IPS DF 4.7 (cell line): ENCODE measurements around the gene OR5K2.

Experiments used
- DNase-seq: peaks from one replicate; pipeline ENCODE4 v3.0.0-alpha.2; 2013; ENCODE audit warnings: low spot score; ENCODE audit errors: extremely low read depth

Gene OR5K2

DNA sequence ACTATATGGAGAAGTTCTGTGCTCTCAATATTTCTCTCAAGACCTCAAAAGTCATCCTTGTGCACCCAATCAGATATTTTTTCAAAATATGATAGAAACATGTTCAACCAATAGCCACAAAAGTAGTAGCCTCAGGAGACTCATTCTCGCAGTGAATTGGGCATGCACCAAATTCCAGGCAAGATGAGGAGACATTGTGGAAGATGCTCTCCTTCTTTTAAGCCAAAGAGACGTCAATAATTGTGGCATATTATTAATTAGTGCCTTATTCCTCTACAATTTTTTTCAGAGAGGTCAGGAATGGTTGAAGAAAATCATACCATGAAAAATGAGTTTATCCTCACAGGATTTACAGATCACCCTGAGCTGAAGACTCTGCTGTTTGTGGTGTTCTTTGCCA lies at the start of gene OR5K2:
OR5K2 (plus strand) TSS at position 301 of the 400 bp plus-strand sequence; CDS start at position 301, 0 bp downstream.
- no peak for DNase-seq

DNA sequence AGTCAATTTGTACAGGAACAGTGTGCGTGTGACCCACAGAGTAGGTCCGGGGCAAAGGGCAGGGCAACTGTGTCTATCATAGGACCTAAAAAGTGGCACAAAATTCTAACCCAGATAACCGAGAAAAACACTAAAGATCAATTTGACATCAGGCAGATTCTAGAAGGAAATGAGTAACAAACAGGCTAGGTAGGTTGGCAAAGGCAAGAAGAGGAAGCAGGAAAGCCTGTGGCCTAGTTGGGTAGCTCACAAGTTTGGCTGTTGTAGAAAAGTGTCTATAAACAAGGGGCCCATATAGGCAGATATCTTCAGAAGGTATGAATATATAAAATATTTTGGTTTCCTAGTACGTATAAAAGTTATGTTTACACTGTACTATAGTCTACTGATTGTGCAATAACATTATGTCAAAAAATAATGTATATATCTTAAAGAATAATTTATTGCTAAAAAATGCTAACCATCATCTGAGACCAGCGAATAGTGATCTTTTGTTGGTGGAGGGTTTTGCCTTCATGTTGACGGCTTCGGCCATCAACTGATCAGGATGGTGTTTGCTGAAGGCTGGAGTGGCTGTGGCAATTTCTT lies 47.8 kb upstream of the OR5K2 start:
- DNase-seq, result no peak

DNA sequence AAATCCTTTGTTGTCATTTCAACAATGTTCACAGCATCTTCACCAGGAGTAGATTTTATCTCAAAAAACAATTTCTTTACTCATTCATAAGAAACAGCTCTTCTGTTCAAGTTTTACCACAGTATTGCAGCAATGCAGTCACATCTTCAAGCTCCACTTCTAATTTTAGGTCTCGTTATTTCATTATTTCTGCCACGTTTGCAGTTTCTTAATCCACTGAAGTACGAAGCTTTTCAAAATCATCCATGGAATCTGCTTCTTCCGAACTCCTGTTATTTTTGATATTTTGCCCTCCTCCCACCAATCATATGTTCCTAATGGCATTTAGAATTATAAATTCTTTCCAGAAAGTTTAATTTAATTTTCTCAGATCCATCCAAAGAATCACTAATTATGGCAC lies 47.1 kb upstream of the OR5K2 start:
- no peak for DNase-seq

DNA sequence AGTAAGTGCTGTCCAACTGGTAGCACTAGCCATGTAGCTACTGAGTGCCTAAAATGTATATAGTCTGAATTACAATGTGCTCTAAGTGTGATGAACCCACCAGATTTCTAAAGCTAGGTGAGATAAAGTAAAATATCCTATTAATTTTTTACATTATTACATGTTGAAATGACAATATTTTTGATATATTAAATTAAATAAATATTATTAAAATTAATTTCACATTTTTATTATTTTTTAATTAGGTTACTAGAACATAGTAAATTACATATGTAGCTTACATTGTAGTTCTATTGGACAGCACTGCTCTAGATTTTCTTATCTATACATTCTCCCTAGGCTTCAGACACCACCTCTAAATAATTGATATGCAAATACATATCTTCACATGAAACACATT lies 43.7 kb upstream of the OR5K2 start:
- no peak for DNase-seq

DNA sequence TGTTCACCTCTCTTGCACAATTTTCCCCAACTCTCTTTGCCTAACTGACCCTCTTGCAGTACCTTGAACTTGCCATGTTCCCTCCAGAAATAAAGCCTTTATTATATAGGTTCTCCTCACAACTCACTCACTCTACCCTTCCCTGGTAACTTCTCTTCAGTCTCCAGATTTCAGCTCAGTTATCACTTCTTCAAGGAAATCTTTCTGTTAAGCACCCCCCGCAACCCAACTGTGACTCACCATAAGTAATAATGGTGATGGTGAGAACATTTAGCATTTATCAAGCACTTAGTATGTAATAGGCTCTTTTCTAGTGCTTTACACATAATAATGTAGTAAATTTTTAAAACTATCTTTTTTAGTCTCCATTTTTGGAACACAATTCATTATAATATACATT lies 42.6 kb upstream of the OR5K2 start:
- no peak for DNase-seq

DNA sequence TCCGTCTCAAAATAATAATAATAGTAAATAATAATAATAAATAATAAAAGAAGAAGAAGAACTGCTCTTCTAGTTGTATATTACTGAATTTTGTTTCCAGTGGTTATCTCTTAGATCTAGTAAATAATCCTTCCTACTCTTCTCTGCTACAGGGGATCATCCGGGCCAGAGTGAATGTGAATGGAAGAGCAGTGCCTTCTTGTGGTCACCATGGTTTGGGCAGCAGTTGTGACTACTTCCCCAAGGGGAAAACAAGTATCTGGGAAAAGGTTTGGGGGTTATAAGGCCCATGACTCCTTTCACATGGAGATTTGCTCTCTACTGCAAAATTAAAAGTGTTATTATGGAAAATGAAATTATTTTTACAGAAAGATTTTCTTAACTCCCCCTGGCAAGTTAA lies 39.9 kb upstream of the OR5K2 start:
- no peak for DNase-seq

DNA sequence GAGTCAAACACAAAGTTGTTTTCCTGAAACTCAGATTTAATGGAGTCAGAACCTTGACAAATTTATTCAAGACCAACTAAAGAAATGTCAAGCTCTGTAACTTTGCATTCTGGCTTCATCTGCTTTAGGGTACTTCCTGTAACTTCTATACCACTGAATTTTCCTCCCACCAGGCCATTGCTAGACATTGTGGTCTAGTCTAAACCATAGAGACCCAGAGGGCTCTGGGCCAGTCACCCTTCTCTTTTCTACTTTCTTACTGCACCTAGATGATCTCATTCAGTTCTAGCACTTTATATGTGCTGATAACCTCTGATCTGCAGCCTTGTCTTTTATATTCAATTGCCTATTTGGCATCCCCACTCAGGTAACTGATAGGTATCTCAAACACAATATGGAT lies 37.3 kb upstream of the OR5K2 start:
- DNase-seq, result no peak

DNA sequence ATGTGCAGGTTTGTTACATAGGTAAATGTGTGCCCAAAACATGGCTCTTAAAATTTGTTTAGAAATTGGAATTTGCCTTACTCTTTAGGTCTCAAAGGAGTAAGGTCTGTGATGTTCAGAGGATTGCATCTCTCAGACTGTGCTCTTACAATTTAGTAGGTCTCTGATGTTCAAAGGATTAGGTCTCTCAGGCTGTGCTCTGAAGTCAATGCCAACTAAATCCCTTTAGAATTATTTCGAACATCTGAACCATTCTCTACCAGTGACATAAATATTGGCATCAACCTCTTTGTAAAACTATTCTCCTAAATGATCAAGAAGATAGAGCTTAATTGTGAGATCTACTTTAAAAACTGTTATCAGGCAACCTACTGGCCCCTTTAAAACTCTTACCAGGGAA lies 34.6 kb upstream of the OR5K2 start, which contains the start of gene OR5K1:
OR5K1 (plus strand) TSS at position 301 of the 400 bp plus-strand sequence. CDS start 6,376 bp downstream, outside the sequence.
- DNase-seq, result no peak

DNA sequence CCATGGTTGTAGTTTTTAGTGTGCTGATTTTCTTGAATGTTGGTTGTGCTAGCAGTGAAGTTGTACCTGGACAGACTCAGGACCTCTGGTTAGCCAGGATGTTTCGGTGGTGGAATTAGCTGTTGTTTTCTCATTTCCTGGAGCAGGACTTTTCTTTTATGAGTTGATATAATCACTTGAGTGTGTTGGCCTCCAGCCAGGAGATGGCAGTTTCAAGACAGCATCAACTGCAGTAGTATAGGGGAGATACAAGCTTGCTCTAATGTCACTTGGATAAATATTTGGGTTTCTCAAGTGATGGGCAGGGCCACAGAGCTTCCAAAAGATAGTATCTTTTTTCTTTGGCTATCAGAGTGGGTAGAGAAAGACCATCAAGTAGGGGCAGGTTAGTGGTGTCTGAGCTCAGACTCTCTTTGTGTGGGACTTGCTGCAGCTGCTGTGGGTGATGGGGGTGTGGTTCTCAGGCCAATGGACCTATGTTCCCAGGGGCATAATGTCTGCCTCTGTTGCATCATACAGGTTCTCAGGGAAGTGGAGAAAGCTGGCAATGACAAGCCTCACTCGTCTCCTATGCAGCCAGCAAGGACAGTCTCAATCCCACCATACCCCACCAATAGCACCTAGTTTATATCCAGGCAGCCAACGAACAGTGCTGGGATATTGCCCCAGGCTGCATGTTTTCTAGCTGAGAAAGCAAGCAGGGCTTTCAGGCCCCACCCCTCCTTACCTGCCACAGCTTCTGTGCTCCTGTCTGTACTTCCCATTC lies 14.6 kb upstream of the OR5K2 start:
- no peak for DNase-seq

DNA sequence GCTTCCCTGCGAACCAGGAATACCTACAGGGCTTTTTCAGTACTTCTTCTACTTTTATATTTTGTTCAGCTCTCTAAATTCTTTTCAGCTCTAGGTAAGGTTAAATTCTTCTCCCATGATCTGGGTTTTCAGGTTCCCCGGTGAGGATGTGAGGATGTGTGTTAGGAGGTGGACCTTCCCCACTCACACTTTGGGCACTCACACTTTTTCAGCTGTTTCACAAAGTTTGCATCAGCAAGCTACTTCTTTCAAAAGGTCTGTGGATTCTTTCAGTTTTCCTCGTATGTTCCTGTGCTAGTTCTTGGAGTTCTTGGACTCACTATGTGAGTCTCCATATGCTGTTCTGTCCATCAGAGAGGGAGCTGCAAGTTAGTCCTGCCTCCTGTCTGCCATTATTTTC lies 13.9 kb upstream of the OR5K2 start:
- no peak for DNase-seq

DNA sequence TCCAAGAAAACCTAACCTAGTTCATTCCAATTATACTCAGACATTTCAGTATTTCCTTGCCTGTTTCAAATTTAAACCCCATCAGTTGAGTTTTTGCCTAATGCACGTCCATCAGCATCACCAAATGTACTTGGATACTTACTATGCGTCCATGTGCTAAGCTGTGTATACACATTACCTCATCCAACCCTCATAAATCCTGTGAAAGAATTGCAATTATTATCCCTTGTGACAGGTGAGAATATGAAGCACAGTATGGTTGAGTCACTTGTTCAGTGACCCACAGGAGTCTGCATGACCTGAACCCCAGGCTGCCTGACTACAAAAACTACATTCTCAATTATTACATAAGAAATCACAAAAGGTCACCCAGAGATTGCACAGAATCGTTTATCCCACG lies 2.5 kb downstream of the OR5K2 start:
- DNase-seq, result no peak

DNA sequence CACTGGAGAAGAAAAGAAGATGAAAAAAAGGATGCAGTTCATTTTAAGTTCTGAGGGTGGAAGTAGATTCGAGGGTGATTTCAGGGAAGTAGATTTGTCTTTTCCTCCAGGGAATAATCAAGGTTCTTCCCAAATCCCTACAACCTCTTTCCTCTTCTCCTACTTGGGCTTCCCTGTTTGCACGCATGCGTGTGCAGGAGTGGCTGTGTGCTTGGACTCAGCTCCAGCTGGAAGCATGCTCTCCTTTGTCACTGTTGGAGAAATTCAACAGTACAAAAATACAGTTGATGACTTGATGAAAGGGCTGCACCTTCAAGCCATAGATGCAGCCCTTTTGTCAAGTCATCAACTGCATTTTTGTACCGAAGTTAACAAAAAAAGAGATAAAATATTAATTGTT lies 3.8 kb downstream of the OR5K2 start:
- no peak for DNase-seq

DNA sequence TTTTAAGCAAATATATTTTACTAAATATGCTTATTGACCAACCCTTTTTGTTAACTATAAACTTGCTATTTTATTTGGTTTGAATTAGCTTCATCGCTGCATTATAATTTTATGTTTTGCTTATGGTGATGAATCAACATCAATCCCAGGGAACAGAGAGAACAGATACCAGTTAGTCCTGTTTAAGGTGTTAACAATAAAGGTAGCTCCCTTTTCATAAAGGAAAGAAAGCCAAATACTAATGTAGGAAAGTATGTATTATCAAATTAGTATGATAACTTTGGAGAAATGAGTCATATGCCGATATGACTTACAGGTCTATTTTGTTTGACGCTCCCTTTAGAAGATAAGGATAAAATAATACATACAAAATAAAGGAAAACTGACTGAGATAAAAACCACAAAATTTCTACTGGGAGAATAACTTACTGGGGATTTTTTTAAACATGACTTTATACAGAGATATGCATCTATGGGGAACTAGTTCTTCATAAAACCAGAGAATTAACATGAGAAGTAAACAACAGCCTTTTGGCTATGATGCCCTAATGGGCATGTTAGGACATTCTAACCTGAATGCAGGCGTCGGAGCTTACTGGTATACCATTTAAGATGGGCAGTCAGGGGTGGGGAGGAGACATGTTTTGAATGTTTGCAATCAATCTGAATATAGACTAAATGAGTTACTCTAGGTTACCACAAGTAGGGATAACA lies 4.5 kb downstream of the OR5K2 start:
- DNase-seq, result no peak

DNA sequence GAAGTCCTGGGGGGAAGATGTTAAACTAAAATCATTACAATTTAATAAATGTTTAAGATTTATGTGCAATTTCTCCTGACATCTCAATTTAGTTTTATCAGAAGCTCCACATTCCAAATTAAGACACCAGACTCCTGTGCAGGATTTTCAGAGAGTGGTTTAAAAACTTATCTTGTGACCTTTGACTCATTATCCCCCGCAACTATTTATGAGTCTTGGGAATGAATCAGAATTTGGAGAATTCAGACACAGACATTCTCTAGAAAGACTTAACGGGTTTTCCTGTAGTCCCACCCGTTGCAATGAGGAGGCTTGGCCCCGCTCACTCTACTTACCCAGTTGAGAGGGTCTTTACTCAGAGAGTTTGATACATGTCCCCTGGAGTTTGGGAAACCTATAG lies 7.1 kb downstream of the OR5K2 start:
- no peak for DNase-seq

DNA sequence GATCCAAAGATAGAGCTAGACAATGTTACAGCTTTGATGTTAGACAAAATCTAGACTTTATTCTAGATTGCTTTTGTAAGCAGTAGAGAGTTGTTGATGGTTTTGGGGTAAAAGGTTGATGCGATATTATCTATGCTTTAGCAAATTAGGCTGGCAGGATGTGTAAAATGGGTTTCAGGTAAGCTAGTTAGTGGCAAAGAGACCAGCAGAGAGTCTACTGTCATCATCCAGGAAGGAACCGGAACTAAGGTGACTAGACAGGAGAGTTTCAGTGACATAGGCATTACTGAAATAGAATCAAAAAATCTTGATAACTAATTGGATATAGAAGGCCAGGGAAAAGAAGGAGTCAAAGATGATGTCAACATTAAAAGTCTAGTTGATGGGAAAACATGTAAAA lies 11.1 kb downstream of the OR5K2 start:
- no peak for DNase-seq

DNA sequence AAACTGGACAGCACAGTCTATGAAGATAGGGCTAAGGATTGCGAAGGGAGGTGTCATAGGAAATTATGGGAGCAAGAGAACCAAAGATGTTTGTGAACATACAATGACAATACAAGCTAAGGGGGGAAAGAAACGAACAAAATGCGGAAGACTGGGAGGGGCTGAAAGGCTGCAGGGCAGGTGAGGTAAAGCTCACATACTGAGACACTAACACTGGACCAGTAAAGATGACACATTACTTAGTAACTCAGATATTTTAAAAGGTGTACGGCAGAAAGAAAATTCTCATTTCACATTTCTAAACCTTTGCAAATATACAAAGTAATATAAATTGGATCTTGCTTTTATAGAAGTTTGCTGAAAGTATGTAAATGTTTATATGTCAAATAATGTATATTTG lies 15.1 kb downstream of the OR5K2 start:
- no peak for DNase-seq

DNA sequence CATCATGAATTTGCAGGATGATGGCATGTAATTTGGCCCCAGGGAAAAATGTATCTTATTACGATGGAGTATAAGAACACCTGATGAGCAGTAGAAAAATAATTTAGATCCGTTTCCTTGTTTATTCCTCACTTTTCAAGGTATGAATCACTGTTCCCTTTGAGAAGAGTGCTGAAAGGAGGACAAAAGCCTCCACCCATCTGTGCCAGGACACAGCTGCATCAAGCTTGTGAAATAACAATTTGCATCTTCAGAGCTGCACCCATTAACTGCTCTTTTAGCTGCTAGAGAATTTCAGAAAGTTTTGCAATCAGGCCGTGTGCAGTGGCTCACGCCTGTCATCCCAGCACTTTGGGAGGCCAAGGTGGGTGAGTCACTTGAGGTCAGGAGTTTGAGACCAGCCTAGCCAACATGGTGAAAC lies 15.6 kb downstream of the OR5K2 start:
- DNase-seq, result no peak

DNA sequence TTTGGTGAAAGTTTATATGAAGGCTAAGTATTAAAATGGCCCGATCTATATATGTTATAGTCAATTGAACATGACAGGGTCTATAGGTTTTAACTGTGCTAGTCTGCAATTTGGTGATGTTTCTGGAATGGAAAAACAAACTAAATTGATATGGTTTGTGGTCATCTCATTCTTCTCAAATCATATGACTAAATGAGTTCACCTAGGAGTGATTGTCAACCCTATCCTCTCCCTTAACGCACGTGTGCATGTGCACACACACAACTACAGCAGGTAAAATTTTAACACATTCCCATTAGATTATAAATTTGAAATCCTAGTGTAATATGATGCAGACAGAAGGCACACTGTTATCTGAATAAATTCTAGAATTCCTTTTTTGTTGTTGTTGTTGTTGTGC lies 16.3 kb downstream of the OR5K2 start:
- DNase-seq, result no peak

DNA sequence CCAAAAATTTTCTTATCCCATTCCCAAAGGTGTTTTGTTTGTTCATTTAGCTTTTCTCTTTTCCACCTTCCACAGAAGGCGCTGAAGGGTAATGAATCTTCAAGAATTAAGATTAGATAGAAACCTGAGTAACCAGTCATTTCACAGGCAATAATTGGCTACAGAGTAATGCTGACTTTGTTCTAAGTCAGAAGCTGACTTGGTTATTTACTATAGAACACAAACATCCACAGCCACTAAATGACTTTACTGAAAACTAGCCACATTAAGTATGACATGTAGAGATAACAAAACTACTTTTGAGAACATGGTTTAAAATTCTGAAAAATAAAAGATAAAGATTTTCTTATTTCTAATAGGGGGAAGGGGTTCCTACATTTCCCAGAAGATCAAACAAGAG lies 17.5 kb downstream of the OR5K2 start:
- no peak for DNase-seq

DNA sequence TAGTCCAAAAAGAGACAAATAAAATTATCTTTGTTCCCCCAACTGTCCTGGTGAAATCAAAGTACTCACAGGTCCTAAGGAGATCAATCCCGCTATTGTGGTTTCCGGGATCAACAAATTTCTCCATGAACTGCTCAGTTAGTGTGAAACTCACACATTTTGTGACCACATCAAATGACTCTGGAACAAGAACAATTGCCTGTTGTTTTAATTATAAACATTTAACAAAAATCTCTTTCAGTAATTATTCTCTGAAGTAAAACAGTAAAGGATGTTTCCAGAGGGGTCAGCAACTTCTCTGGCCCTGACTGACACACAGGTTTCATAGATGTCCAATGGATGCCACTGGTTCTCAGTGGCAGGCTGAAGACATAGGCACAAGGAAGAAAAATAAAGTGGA lies 21.3 kb downstream of the OR5K2 start:
- no peak for DNase-seq

DNA sequence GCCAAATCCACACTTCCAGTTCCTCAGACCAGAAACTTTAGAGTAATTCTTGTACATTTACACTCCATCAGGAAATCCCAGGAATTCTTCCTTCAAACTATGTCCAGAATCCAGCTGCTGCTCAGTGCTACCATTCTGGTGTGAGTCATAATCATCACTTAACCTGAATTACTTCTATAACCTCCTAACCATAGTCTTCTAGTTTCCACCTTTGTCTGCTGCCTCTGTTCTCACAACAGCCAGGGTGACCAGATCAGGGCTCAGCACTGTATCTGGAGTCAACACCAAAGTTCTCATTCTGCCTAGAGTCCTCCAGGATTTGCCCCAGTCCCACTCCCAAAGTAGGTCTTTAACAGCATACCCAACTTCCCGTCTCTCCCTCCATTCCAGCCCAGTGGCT lies 21.9 kb downstream of the OR5K2 start:
- no peak for DNase-seq

DNA sequence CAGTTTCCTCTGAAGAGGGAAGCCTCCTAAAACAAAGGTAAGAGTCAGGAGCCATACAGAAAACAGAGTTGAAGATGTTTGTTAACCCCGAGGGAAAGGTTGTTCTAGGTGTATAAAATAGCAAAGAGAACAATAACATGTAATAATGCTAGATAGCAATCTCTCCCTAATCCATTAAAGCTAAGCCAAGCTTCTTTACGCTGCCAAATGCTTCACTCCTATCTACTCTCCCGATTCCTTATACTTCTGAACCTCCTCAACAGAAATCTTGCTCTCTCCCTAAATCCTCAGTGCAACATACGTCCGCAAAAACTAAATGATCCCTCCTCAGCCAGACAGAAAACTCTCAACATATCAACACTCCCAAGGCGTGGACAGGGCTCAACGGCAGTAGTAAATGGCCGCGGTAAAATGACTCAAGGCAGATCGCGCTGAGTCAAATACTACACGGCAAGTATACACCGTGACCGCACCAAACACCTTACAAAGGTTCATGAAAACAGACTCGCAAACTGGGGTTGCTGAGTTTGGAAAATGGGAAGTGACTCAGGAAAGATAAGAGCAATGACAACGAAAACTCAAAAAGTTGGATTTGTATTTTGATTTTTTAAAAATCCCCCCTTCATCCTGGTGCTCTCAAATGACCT lies 24.5 kb downstream of the OR5K2 start:
- DNase-seq, result no peak
